GM21515 (cell line): ENCODE results near the gene RHOT1.
"Not testable (repeated sequence)": the region's sequence is repeated elsewhere in the genome, so short reads cannot be mapped to it uniquely, and the experiment has no call there.

Source experiments
- ATAC-seq: cut with Tn5 transposase; IDR thresholded peaks from one replicate; pipeline ENCODE4 v1.9.1; 2021; ENCODE audit not compliant: unreplicated experiment

Gene RHOT1

GRCh38 chr17:32222621-32223020, 80.3 kb downstream of the RHOT1 start:
- no peak for ATAC-seq

- no peak for ATAC-seq
Measured at GRCh38 chr17:32223703-32224102, 81.4 kb downstream of the RHOT1 start.

- no peak for ATAC-seq
Measured at GRCh38 chr17:32226886-32227285, 84.6 kb downstream of the RHOT1 start.

- ATAC-seq: no peak
Measured at GRCh38 chr17:32227910-32228309, 85.6 kb downstream of the RHOT1 start.

- no peak for ATAC-seq
Measured at GRCh38 chr17:32235588-32235987, 93.3 kb downstream of the RHOT1 start.

GRCh38 chr17:32239456-32239855, 97.2 kb downstream of the RHOT1 start:
- ATAC-seq: no peak

GRCh38 chr17:32240750-32241149, 98.4 kb downstream of the RHOT1 start:
- ATAC-seq: no peak

GRCh38 chr17:32241640-32242039, 99.3 kb downstream of the RHOT1 start:
- no peak for ATAC-seq

- ATAC-seq: no peak
Measured at GRCh38 chr17:32249475-32249874, 107.2 kb downstream of the RHOT1 start.

GRCh38 chr17:32253117-32253611, 110.9 kb downstream of the RHOT1 start:
- no peak for ATAC-seq

- no peak for ATAC-seq
Measured at GRCh38 chr17:32256012-32256700, 113.9 kb downstream of the RHOT1 start.

GRCh38 chr17:32256701-32257019, 114.4 kb downstream of the RHOT1 start:
- no peak for ATAC-seq

GRCh38 chr17:32258383-32259140, 116.3 kb downstream of the RHOT1 start:
- ATAC-seq: no peak

- no peak for ATAC-seq
Measured at GRCh38 chr17:32259586-32259985, 117.3 kb downstream of the RHOT1 start.

GRCh38 chr17:32261417-32261736, 119.1 kb downstream of the RHOT1 start:
- ATAC-seq: no peak

- ATAC-seq: no peak
Measured at GRCh38 chr17:32261936-32262510, 119.7 kb downstream of the RHOT1 start.

GRCh38 chr17:32263515-32263914, 121.2 kb downstream of the RHOT1 start:
- ATAC-seq: not testable (repeated sequence)

- no peak for ATAC-seq
Measured at GRCh38 chr17:32264140-32264799, 122.0 kb downstream of the RHOT1 start.

GRCh38 chr17:32264823-32265191, 122.5 kb downstream of the RHOT1 start:
- no peak for ATAC-seq

GRCh38 chr17:32265192-32265923, 123.1 kb downstream of the RHOT1 start, which contains the start of gene RHBDL3:
TSS of gene RHBDL3 (plus strand) at chr17:32265832. CDS start at chr17:32266190, 358 bp downstream.
- no peak for ATAC-seq

- ATAC-seq: no peak
Measured at GRCh38 chr17:32266051-32266388, 123.7 kb downstream of the RHOT1 start.
